Endodermal cell (in vitro differentiated cells): ENCODE measurements around the gene RSPH9. TPM values are rescaled to one million over a fixed set of nuclear protein-coding genes. Genes with fewer than 3 reads are reported as not detected.
A peak's percentile ranks its signal among the peaks of the same experiment; 100 is the strongest.

Experiments used
- DNase-seq: peaks from one replicate; pipeline ENCODE4 v3.0.0-alpha.2; 2017
- H3K27ac ChIP-seq: 2 replicates; pipeline ENCODE4 v1.5.1; 2013; ENCODE audit warnings: mild to moderate bottlenecking, low read depth, low read length, moderate library complexity
- H3K27me3 ChIP-seq: 2 replicates; pipeline ENCODE4 v1.6.1; 2013; ENCODE audit warnings: mild to moderate bottlenecking, low read length, moderate library complexity; ENCODE audit not compliant: insufficient read depth, control insufficient read depth, poor library complexity, severe bottlenecking
- H3K36me3 ChIP-seq: 2 replicates; pipeline ENCODE4 v1.7.0; 2013; ENCODE audit warnings: mild to moderate bottlenecking, low read length, moderate library complexity; ENCODE audit not compliant: control insufficient read depth, insufficient read depth
- H3K4me1 ChIP-seq: one replicate; pipeline ENCODE4 v1.7.0; 2013; ENCODE audit warnings: low read length; ENCODE audit not compliant: control insufficient read depth, insufficient read depth
- H3K4me3 ChIP-seq: 2 replicates; pipeline ENCODE4 v1.5.1; 2013; ENCODE audit warnings: mild to moderate bottlenecking, low read length, moderate library complexity
- H3K9ac ChIP-seq: 2 replicates; pipeline ENCODE4 v1.6.1; 2013; ENCODE audit warnings: mild to moderate bottlenecking, low read length, moderate library complexity; ENCODE audit not compliant: poor library complexity, severe bottlenecking; ENCODE audit errors: extremely low read depth
- H3K9me3 ChIP-seq: 2 replicates; pipeline ENCODE4 v1.6.1; 2013; ENCODE audit warnings: mild to moderate bottlenecking, low read length, moderate library complexity; ENCODE audit not compliant: control insufficient read depth
- H3K27ac Mint-ChIP-seq: 2 replicates; pipeline ENCODE4 v1.8.0; 2020; ENCODE audit warnings: mixed read lengths
- H3K27me3 Mint-ChIP-seq: 2 replicates; pipeline ENCODE4 v1.8.0; 2021; ENCODE audit warnings: mild to moderate bottlenecking, mixed read lengths; ENCODE audit not compliant: insufficient read depth
- H3K36me3 Mint-ChIP-seq: 2 replicates; pipeline ENCODE4 v1.8.0; 2020; ENCODE audit warnings: low read depth, mixed read lengths
- H3K4me1 Mint-ChIP-seq: 2 replicates; pipeline ENCODE4 v1.8.0; 2020; ENCODE audit warnings: mixed read lengths
- H3K4me3 Mint-ChIP-seq: 2 replicates; pipeline ENCODE4 v1.8.0; 2020; ENCODE audit warnings: mild to moderate bottlenecking, moderate library complexity, mixed read lengths
- H3K9me3 Mint-ChIP-seq: 2 replicates; pipeline ENCODE4 v1.8.0; 2020; ENCODE audit warnings: mild to moderate bottlenecking, mixed read lengths
- CTCF ChIP-seq: fragments of 200-600 bp; sonication (generic); conservative IDR thresholded peaks from 2 replicates; pipeline ENCODE4 v1.5.0; 2021; ENCODE audit warnings: antibody characterized with exemption, mild to moderate bottlenecking
- WGBS, 2 experiments: methylation state at CpG; one replicate each; pipeline versions ENCODE4 v1.1.5 to v1.1.7; 2013; ENCODE audit warnings: missing lambda C conversion rate in 2 of 2, mixed read lengths in 1 of 2; ENCODE audit not compliant: insufficient coverage in 1 of 2, insufficient read length in 1 of 2; 5-methylcytosine and 5-hydroxymethylcytosine counted together
- total RNA-seq, 2 donors: library from RNA; stranded (reverse); fragmentation: NEBNext Ultra II Directional in 1 of 2; extraction: Animal tissue kit (Norgen Biotek cat#: 25700) in 1 of 2; gene quantifications; 2 replicates in 1 of 2; 3 replicates in 1 of 2; pipeline ENCODE4 v1.2.1, GENCODE V29; 2021

The RSPH9 gene
- total RNA-seq, 2 donors from 2014 or later: 0.44 to 0.64 TPM

DNA sequence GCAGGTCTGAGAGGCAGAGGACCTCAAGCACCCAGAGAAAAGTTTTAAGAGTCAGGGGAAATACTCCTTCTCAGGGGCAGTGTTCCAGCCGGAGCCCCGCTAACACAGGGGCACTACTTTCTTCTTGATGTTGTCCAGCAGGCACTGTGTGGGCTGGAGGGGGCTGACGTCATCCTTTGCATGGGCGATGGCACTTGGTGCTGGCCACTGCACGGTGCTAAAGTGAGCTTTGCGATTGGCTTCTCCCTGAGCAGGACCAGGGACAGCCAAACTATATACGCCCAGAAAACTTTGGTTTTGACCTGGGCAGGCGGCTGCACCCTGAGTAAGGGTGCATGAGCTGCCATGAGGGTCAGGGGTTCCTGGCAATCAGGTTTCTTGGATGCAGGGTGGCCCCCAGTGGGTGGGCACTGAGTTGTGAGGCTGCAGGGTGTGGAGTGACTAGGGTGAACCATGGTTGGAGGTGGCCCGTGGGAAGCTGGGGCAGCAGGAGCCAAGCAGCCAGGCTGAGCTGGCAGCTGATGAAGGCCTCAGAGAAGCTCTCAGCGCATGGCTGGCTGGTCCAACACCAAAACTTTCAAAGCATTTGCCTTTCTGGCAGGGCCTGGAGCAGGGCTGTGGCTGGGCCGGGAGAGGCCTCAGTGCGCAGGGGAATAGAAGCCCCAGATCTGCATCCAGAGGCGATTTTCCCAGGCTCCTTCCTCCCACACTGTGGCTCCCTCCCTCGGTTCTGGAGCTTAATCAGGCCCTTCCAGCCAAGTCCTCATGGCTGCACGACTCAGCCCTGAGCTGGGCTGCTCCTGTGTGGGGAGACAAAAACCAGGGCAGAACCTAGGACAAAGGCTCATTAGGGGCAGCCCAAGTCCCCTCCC is 24.4 kb downstream of the RSPH9 start:
- no peak overlapping the region for H3K4me3 Mint-ChIP-seq
- no peak overlapping the region for H3K4me3 ChIP-seq
- H3K27ac ChIP-seq: peak overlapping the region; percentile 61
- WGBS, 2 experiments: 82 to 91% methylated on average over 13 to 15 of the region's 15 CpGs
- peaks cover 36% of the 10 kb centered on the region for H3K4me1 Mint-ChIP-seq
- no peaks in the 10 kb centered on the region for H3K9me3 ChIP-seq
- peaks cover 23% of the 10 kb centered on the region for H3K36me3 Mint-ChIP-seq
- no peak overlapping the region for H3K9ac ChIP-seq
- H3K9me3 Mint-ChIP-seq: no peaks in the 10 kb centered on the region
- peak; percentile 64 for DNase-seq
- no peaks in the 10 kb centered on the region for H3K27me3 ChIP-seq
- TF ChIP-seq CTCF: no peak
- peaks cover 18% of the 10 kb centered on the region for H3K4me1 ChIP-seq
- H3K36me3 ChIP-seq: peaks cover 31% of the 10 kb centered on the region
- peak overlapping the region; percentile 84 for H3K27ac Mint-ChIP-seq
- peaks cover 2% of the 10 kb centered on the region for H3K27me3 Mint-ChIP-seq

GRCh38 chr6:43669922-43670622 is 25.2 kb downstream of the RSPH9 start:
- Mint-ChIP-seq H3K27me3 (no peaks in the 10 kb centered on the region), H3K27ac (peak overlapping the region; percentile 62), H3K4me1 (peaks cover 36% of the 10 kb centered on the region), H3K9me3 (no peaks in the 10 kb centered on the region), H3K36me3 (peaks cover 31% of the 10 kb centered on the region), H3K4me3 (no peak overlapping the region)
- H3K4me1 ChIP-seq: peaks cover 18% of the 10 kb centered on the region
- H3K36me3 ChIP-seq: peaks cover 39% of the 10 kb centered on the region
- no peak overlapping the region for H3K4me3 ChIP-seq
- H3K27me3 ChIP-seq: no peaks in the 10 kb centered on the region
- WGBS, 2 experiments: 94 to 100% methylated on average over 4 to 6 of the region's 6 CpGs
- no peak for DNase-seq
- no peak overlapping the region for H3K9ac ChIP-seq
- TF ChIP-seq CTCF: no peak
- peak overlapping the region; percentile 61 for H3K27ac ChIP-seq
- no peaks in the 10 kb centered on the region for H3K9me3 ChIP-seq

GRCh38 chr6:43670623-43670986 is 25.8 kb downstream of the RSPH9 start:
- Histone ChIP-seq H3K9ac (no peak overlapping the region), H3K27me3 (no peaks in the 10 kb centered on the region), H3K4me1 (peaks cover 18% of the 10 kb centered on the region), H3K27ac (no peak overlapping the region), H3K36me3 (peaks cover 44% of the 10 kb centered on the region), H3K9me3 (no peaks in the 10 kb centered on the region), H3K4me3 (no peak overlapping the region)
- no peak for DNase-seq
- H3K27me3 Mint-ChIP-seq: no peaks in the 10 kb centered on the region
- no peak for TF ChIP-seq CTCF
- WGBS, 2 experiments: 96 to 100% methylated on average over 4 to 6 of the region's 6 CpGs
- H3K36me3 Mint-ChIP-seq: peaks cover 36% of the 10 kb centered on the region
- no peaks in the 10 kb centered on the region for H3K9me3 Mint-ChIP-seq
- no peak overlapping the region for H3K4me3 Mint-ChIP-seq
- peaks cover 36% of the 10 kb centered on the region for H3K4me1 Mint-ChIP-seq
- H3K27ac Mint-ChIP-seq: peak overlapping the region; percentile 62
